ENCODE measurements around the gene MKS1.

The MKS1 gene

GRCh38 chr17:58195518-58196123 lies 23.4 kb downstream of the MKS1 start:
- no peak for DNase-seq

GRCh38 chr17:58193641-58194255 lies 25.3 kb downstream of the MKS1 start:
- no peak for DNase-seq

- no peak for DNase-seq
These were observed 26.4 kb downstream of the MKS1 start, which contains the start of gene EPX for GRCh38 chr17:58192612-58193011. EPX (plus strand) TSS chr17:58192726; CDS start chr17:58192847, 121 bp downstream.

DNA sequence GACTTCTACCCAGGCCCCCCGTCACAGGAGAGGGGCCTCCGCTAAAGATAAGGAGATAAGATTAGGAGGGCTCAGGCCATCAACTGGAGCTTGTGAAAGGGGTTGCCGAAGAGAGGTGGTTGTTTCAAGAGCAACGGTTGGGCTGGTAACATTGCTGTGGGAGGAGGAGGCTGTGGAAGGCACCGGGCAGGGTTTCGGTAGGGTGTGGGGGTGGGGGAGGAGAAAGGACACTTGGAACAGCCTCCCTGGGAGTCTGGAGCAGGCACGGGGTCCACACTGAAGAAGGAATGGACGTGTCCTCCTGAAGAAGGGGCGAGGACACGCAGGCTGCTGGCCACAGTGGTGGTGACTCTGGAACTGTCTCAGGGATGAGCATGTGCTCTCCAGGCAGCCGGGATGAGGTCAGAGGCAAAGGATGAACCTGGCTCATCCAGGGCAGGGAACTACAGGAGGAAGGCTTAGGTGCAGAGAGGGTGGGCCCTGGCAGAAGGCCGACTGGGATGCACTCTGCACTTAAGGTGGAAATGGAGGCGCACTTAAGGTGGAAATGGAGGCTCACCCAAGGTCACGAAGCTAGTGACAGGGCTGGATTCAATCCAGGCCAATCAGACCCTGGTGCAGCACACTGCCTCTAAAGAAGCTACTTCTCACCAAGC lies 27.7 kb downstream of the MKS1 start:
- DNase-seq, result no peak

- DNase-seq, result no peak
These were observed 29.5 kb downstream of the MKS1 start for GRCh38 chr17:58189436-58190146.

DNA sequence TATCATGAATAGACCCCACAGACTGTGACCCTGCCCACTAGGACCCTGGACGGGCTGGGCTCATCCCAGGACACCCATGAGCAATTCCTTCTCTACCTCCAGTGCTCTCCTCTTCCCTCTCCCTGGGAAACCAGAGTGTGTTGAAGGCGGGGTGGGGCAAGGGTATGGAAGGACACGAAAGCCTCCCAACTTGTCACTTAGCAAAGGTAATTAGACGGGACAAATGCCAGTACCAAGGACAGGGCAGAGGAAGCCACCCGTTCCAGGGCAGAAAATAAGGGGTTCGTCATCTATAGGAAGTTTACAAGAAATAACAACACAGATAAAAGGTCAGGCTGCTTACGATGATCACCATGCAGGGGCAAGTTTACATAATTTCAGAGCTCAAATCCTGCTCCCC lies 31.4 kb downstream of the MKS1 start:
- no peak for DNase-seq

- no peak for DNase-seq
These were observed 32.0 kb downstream of the MKS1 start for GRCh38 chr17:58187063-58187462.

GRCh38 chr17:58186591-58186990 lies 32.5 kb downstream of the MKS1 start:
- no peak for DNase-seq

DNA sequence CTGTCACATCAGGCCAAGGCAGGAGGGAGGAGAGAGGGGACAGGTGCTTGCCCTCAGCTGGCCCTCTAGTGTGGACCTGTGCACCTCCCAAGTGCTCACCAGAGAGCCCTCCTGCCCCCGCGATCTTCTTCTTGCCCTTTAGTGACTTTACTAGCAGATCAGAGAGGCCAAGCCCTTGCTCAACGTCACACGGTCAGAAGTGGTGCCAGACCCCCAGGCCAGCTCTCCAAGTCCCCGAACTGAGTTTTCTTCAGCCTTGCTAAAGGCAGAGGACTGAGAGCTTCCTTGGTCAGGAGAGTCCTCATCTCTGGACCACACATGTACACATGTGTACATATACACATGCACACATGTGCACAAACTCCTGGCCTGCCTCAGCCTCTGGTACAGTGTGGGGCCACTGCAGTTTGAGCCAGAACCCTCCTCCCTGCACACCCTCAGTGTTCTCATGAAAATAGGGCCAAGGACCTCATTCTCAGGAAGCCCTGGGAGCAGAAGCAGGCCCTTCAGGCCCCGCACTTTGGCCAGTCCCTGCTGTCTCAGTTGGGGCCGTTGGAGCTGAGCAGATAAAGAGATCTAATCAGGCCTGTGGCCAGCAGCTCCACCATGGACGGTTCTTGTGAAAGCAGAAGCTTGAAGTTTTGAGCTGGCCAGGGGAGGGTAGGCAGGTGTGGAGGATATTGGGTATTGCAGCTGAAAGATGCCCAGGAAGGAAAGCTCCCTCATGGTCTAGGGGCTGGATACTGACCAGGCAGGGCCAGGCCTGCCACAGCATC lies 33.9 kb downstream of the MKS1 start:
- DNase-seq, result no peak

GRCh38 chr17:58184308-58184985 lies 34.6 kb downstream of the MKS1 start:
- no peak for DNase-seq

DNA sequence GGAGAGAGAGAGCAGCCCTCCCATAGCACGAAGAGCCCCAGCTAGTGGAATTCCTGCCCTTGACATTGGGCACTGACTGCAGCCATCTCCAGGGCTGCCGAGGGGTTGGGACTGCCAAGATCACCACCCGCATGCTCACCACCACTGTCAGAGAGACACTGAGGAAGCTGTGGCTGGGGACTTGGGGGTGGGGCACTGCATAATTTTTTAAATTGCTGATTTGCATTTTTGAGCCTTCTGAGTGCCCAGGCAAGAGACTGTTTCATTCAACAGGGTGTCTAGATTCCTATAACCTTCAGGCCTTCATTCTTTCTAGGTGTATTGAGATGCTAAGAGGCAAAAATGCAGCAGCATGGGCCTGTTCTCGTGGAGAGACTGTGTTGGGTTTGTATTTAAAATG lies 35.5 kb downstream of the MKS1 start:
- DNase-seq, result no peak

DNA sequence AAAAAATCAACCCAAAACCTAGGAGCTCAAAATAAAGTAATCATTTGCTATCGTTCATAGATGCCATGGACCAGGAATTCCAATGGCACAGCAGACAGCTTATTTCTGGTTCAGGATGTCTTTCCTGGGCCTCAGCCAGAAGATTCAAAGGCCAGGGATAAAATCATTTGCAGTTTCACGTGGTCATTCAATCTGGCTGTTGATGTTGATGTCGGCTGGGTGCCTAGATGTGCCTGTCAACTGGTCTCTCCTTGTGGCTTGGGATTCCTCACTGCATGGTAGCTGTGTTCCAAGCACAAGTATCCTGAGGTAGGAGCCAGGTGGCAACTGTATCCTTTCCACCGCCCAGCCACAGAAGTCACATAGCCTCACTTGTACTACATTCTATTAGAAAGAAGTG lies 37.3 kb downstream of the MKS1 start:
- DNase-seq, result no peak

- DNase-seq, result no peak
These were observed 42.9 kb downstream of the MKS1 start for GRCh38 chr17:58176200-58176599.

DNA sequence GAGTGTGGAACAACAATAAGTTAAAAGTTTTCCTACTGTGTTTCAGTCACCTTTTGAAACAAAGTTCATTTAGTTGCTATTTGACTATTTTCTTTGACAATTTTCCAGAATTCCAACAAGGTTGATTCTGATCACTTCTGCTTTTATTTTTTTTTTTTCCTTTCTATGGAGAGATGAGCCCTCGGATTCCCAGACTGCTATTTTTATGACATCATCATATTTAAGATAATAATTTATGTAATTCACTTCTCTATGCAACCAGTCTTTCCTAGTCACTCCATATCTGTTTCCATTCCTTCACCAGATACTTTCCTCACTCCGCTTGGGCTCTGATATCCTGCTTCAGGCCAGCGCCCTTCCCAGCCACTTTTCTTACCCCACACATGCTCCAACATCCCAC lies 44.2 kb downstream of the MKS1 start:
- DNase-seq, result no peak

- no peak for DNase-seq
These were observed 46.5 kb downstream of the MKS1 start for GRCh38 chr17:58172369-58173071.

GRCh38 chr17:58170622-58171021 lies 48.4 kb downstream of the MKS1 start:
- DNase-seq, result no peak

DNA sequence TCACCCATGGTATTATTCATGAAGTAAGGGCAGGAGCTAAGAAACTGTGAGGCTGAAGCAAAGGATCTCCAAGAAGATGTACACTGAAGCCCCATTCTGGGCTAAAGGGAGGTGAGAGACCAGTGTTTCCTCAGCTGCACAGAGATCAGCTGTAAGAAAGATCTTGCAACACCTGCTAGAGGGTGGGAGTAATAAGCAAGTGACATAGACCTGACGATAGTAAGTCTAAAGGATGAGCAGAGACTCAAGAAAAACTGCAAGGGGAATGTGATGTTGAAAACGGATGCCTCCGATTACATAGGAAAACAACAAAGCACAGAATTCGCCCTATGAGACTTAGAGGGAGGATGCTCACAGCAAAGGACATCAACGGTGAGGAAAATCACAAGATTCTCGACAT lies 52.4 kb downstream of the MKS1 start, which contains the start of gene OR4D2:
Gene OR4D2, plus strand, starts transcription at position 301 of the 400 bp plus-strand sequence. CDS start 2,674 bp downstream, outside the sequence.
- DNase-seq, result no peak

GRCh38 chr17:58165981-58166380 lies 53.1 kb downstream of the MKS1 start:
- DNase-seq, result no peak

DNA sequence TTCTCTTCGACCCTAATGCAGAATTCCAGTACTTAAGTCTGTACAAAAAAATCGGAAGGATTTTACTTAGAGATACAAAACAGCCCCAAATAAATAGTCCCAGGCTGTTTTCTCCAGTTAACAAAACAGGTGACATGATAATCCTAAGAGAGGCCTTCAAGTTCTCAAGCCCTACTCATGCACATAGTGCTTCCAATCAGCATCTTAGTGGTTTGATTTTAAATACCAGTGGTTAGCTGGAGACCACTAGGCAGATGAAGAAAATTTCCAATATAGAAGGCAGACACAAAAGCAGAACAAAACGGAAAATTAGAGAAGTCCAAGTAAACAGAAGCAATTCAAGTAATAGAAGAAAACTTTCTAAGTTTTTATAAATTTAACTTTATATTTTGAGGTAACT lies 57.5 kb downstream of the MKS1 start:
- no peak for DNase-seq

DNA sequence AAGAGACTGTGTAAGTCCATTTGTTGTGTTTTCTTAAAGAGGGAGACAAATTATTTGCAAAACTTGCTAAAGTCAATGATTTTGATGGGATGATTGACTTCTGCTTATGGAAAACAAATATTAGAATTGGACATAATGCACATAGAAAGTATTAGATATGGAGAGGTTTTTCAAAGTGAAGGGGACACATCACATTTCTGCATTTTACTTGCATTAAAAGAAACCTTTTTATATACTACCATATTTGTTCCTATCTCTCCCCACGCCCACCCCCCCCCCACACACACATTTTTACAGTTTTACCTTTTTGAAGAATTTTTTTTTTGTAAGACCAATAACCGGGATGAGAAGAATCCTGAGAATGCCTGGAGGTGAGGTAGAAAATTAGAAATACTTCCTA lies 60.9 kb downstream of the MKS1 start:
- DNase-seq, result no peak
